ENCODE measurements around the gene MT1HL1. TPM values are rescaled to one million over a fixed set of nuclear protein-coding genes. Genes with fewer than 3 reads are reported as not detected.

MT1HL1 gene
- total and polyA plus RNA-seq, 2 donors (not counting 1 experiment from before 2014, with no cell fraction given), result not detected

GRCh38 chr1:237009611-237010010 lies 5.4 kb upstream of the MT1HL1 start:
- H3K4me1 ChIP-seq (ENCODE audit: control insufficient read depth in 2 of 2, insufficient read depth in 2 of 2, low read length in 2 of 2), result no peaks in the 10 kb centered on the region
- ATAC-seq (ENCODE audit: low read depth), result no peak
- no peak overlapping the region for H2AFZ ChIP-seq (ENCODE audit: insufficient read depth, low read depth, low read length, poor library complexity, severe bottlenecking)
- no peak overlapping the region for H3K27ac ChIP-seq (ENCODE audit: low read length in 2 of 2)
- no peaks in the 10 kb centered on the region for H3K27me3 Mint-ChIP-seq
- no peaks in the 10 kb centered on the region for H3K36me3 ChIP-seq (replicated peaks in 1 of 2; ENCODE audit: control extremely low read depth in 1 of 2, control insufficient read depth in 1 of 2, extremely low read depth in 1 of 2, insufficient read depth in 2 of 2, low read length in 1 of 2)
- no peaks in the 10 kb centered on the region for H4K20me1 ChIP-seq (ENCODE audit: control insufficient read depth, insufficient read depth, low read length, poor library complexity, severe bottlenecking)
- intact Hi-C loops (cut with micrococcal nuclease), result no loop called here
- ChIA-PET POLR2A (no interaction called here), CTCF (no interaction called here)
- no peak overlapping the region for H3K9ac ChIP-seq (ENCODE audit: low read length)
- 95% methylated on average over 2 of the region's 4 CpGs for WGBS (ENCODE audit: insufficient coverage)
- H3K27me3 ChIP-seq (replicated peaks in 1 of 4; ENCODE audit: control extremely low read depth in 1 of 4, control insufficient read depth in 3 of 4, insufficient read depth in 4 of 4, low read length in 3 of 4), result no peaks in the 10 kb centered on the region
- DNase-seq, result no peak
- H3K4me3 Mint-ChIP-seq, result no peak overlapping the region
- no peaks in the 10 kb centered on the region for H3K9me3 Mint-ChIP-seq (ENCODE audit: insufficient read depth)
- no peak for TF ChIP-seq CTCF (IDR thresholded peaks at IDR 0.05)
- no peak for TF ChIP-seq EZH2 (IDR thresholded peaks at IDR 0.05; ENCODE audit: borderline replicate concordance, insufficient read depth, low read depth, low read length, poor library complexity, severe bottlenecking)
- H3K4me3 ChIP-seq (ENCODE audit: control extremely low read depth in 1 of 5, extremely low read depth in 1 of 5, insufficient read depth in 1 of 5, low read depth in 2 of 5, low read length in 4 of 5), result no peak overlapping the region
- H3K79me2 ChIP-seq (ENCODE audit: control insufficient read depth, insufficient read depth, low read length), result no peaks in the 10 kb centered on the region
- H3K27ac Mint-ChIP-seq, result no peak overlapping the region
- H3K4me2 ChIP-seq (replicated peaks; ENCODE audit: low read depth, low read length, poor library complexity, severe bottlenecking), result no peak overlapping the region
- H3K4me1 Mint-ChIP-seq, result no peaks in the 10 kb centered on the region
- no peaks in the 10 kb centered on the region for H3K9me3 ChIP-seq (ENCODE audit: control extremely low read depth in 1 of 3, control insufficient read depth in 2 of 3, insufficient read depth in 1 of 3, low read length in 2 of 3)

- TF ChIP-seq CTCF (IDR thresholded peaks at IDR 0.05) (no peak), EZH2 (IDR thresholded peaks at IDR 0.05; ENCODE audit: borderline replicate concordance, insufficient read depth, low read depth, low read length, poor library complexity, severe bottlenecking) (no peak)
- ChIA-PET POLR2A (no interaction called here), CTCF (no interaction called here)
- Histone ChIP-seq H3K27ac (ENCODE audit: low read length in 2 of 2) (no peak overlapping the region), H4K20me1 (ENCODE audit: control insufficient read depth, insufficient read depth, low read length, poor library complexity, severe bottlenecking) (no peaks in the 10 kb centered on the region), H3K4me2 (replicated peaks; ENCODE audit: low read depth, low read length, poor library complexity, severe bottlenecking) (no peak overlapping the region), H3K79me2 (ENCODE audit: control insufficient read depth, insufficient read depth, low read length) (no peaks in the 10 kb centered on the region), H3K36me3 (replicated peaks in 1 of 2; ENCODE audit: control extremely low read depth in 1 of 2, control insufficient read depth in 1 of 2, extremely low read depth in 1 of 2, insufficient read depth in 2 of 2, low read length in 1 of 2) (no peaks in the 10 kb centered on the region), H2AFZ (ENCODE audit: insufficient read depth, low read depth, low read length, poor library complexity, severe bottlenecking) (no peak overlapping the region), H3K4me1 (ENCODE audit: control insufficient read depth in 2 of 2, insufficient read depth in 2 of 2, low read length in 2 of 2) (no peaks in the 10 kb centered on the region), H3K27me3 (replicated peaks in 1 of 4; ENCODE audit: control extremely low read depth in 1 of 4, control insufficient read depth in 3 of 4, insufficient read depth in 4 of 4, low read length in 3 of 4) (no peaks in the 10 kb centered on the region), H3K9ac (ENCODE audit: low read length) (no peak overlapping the region), H3K4me3 (ENCODE audit: control extremely low read depth in 1 of 5, extremely low read depth in 1 of 5, insufficient read depth in 1 of 5, low read depth in 2 of 5, low read length in 4 of 5) (no peak overlapping the region), H3K9me3 (ENCODE audit: control extremely low read depth in 1 of 3, control insufficient read depth in 2 of 3, insufficient read depth in 1 of 3, low read length in 2 of 3) (peaks cover 0 to 2% (median 0%) of the 10 kb centered on the region in 3 donors)
- Mint-ChIP-seq H3K27me3 (no peaks in the 10 kb centered on the region), H3K9me3 (ENCODE audit: insufficient read depth) (no peaks in the 10 kb centered on the region), H3K4me1 (no peaks in the 10 kb centered on the region), H3K27ac (no peak overlapping the region), H3K4me3 (no peak overlapping the region)
- ATAC-seq (ENCODE audit: low read depth), result no peak
- intact Hi-C loops (cut with micrococcal nuclease), result no loop called here
- DNase-seq, result no peak
- 80% methylated on average over 5 of the region's 14 CpGs for WGBS (ENCODE audit: insufficient coverage)
Measured at GRCh38 chr1:237007147-237007881, 3.1 kb upstream of the MT1HL1 start.

Data from B cell (primary cell).